H1 (cell line): ENCODE measurements around the gene ITPR1. TPM values are rescaled to one million over a fixed set of nuclear protein-coding genes. Genes with fewer than 3 reads are reported as not detected.

Experiments used
- CTCF ChIA-PET: fragments of 300-600 bp; sonication (Branson Sonifier 250); formaldehyde crosslinking; loops from one replicate; lab custom pipeline; 2021; ENCODE audit not compliant: partially characterized antibody; lab: Charles Lee
- POLR2A ChIA-PET: fragments of 300-600 bp; sonication (Branson Sonifier 250); formaldehyde crosslinking; loops from one replicate; lab custom pipeline; 2021; ENCODE audit warnings: inconsistent platforms; ENCODE audit not compliant: partially characterized antibody; lab: Charles Lee
- DNase-seq, 2 experiments: peaks; one replicate each; pipeline versions ENCODE4 v3.0.0 to v3.0.0-alpha.2; 2010 to 2022; ENCODE audit warnings: low spot score in 2 of 2, low read depth in 1 of 2, mixed read lengths in 1 of 2
- FAIRE-seq: peaks from 2 replicates; lab custom pipeline; 2011; peaks lifted over from hg19 to GRCh38; lab: Jason Lieb, UNC
- H2AFZ ChIP-seq: 2 replicates; pipeline ENCODE4 v1.8.1; 2012; ENCODE audit warnings: low read length, inconsistent platforms
- H2AK5ac ChIP-seq: 2 replicates; pipeline ENCODE4 v1.6.1; 2013; ENCODE audit warnings: low read depth, low read length
- H2BK120ac ChIP-seq: replicated peaks from 2 replicates; pipeline ENCODE3; 2013; ENCODE audit warnings: low read depth, low read length, inconsistent platforms
- H2BK12ac ChIP-seq: 2 replicates; pipeline ENCODE4 v1.6.1; 2013; ENCODE audit warnings: low read depth, low read length
- H2BK15ac ChIP-seq: 2 replicates; pipeline ENCODE4 v1.6.1; 2013; ENCODE audit warnings: low read length
- H2BK20ac ChIP-seq: 2 replicates; pipeline ENCODE4 v1.6.1; 2013; ENCODE audit warnings: low read length
- H2BK5ac ChIP-seq: 2 replicates; pipeline ENCODE4 v1.6.1; 2013; ENCODE audit warnings: low read depth, low read length
- H3K14ac ChIP-seq: 2 replicates; pipeline ENCODE4 v1.6.1; 2013; ENCODE audit warnings: inconsistent platforms; ENCODE audit not compliant: insufficient read length
- H3K18ac ChIP-seq: 2 replicates; pipeline ENCODE4 v1.6.1; 2013; ENCODE audit warnings: low read length; ENCODE audit errors: extremely low read depth
- H3K23ac ChIP-seq: 2 replicates; pipeline ENCODE4 v1.6.1; 2013; ENCODE audit warnings: inconsistent platforms; ENCODE audit not compliant: insufficient read length
- H3K23me2 ChIP-seq: 2 replicates; pipeline ENCODE4 v1.6.1; 2013; ENCODE audit warnings: low read depth, low read length
- H3K27ac ChIP-seq: 2 replicates; pipeline ENCODE4 v1.6.1; 2011; ENCODE audit warnings: low read depth, low read length, inconsistent platforms
- H3K27me3 ChIP-seq, 4 experiments: replicated peaks in 1 of 4; 1 replicate in 1 of 4; 2 replicates in 3 of 4; pipeline versions ENCODE4 v1.6.1 to v1.8.1; 2011 to 2013; ENCODE audit warnings: low read length in 3 of 4, mild to moderate bottlenecking in 3 of 4, inconsistent platforms in 2 of 4, mixed read lengths in 2 of 4, moderate library complexity in 1 of 4; ENCODE audit not compliant: control insufficient read depth in 3 of 4, insufficient read depth in 3 of 4; ENCODE audit errors: extremely low read depth in 1 of 4
- H3K36me3 ChIP-seq, 4 experiments: 2 replicates each; pipeline versions ENCODE4 v1.6.1 to v1.8.1; 2011 to 2013; ENCODE audit warnings: mild to moderate bottlenecking in 4 of 4, low read length in 3 of 4, moderate library complexity in 2 of 4, control low read depth in 1 of 4, inconsistent platforms in 1 of 4; ENCODE audit not compliant: insufficient read depth in 4 of 4, control insufficient read depth in 2 of 4
- H3K4ac ChIP-seq: replicated peaks from 2 replicates; pipeline ENCODE3; 2013; ENCODE audit warnings: low read length, low read depth, mixed read lengths, inconsistent platforms; ENCODE audit not compliant: insufficient read length
- H3K4me1 ChIP-seq, 4 experiments: replicated peaks in 1 of 4; 1 replicate in 1 of 4; 2 replicates in 3 of 4; pipeline versions ENCODE4 v1.6.1 to v1.8.1; 2011 to 2013; ENCODE audit warnings: low read length in 3 of 4, inconsistent platforms in 2 of 4, mixed read lengths in 1 of 4; ENCODE audit not compliant: insufficient read depth in 4 of 4, control insufficient read depth in 3 of 4
- H3K4me2 ChIP-seq, 2 experiments: 2 replicates each; pipeline versions ENCODE4 v1.6.1 to v1.8.1; 2011 to 2013; ENCODE audit warnings: low read depth in 2 of 2, low read length in 2 of 2, control low read depth in 1 of 2, inconsistent platforms in 1 of 2, mild to moderate bottlenecking in 1 of 2; ENCODE audit not compliant: insufficient read depth in 1 of 2
- H3K4me3 ChIP-seq, 4 experiments: fragments of 200-600, 300-600 bp in 1 of 4; sonication (generic), shearing (Covaris generic), sonication (Bioruptor Twin) in 1 of 4; 2 replicates each; pipeline versions ENCODE4 v1.5.1 to v1.8.1; 2011 to 2016; ENCODE audit warnings: low read length in 4 of 4, low read depth in 3 of 4, control low read depth in 2 of 4, inconsistent platforms in 2 of 4, mild to moderate bottlenecking in 2 of 4, mixed read lengths in 1 of 4, moderate library complexity in 1 of 4; ENCODE audit not compliant: insufficient read depth in 2 of 4; ENCODE audit errors: extremely low read depth in 1 of 4
- H3K56ac ChIP-seq: replicated peaks from 2 replicates; pipeline ENCODE3; 2013; ENCODE audit warnings: low read depth, mild to moderate bottlenecking, mixed read lengths, low read length, inconsistent platforms; ENCODE audit not compliant: insufficient read length
- H3K79me1 ChIP-seq: 2 replicates; pipeline ENCODE4 v1.6.1; 2013; ENCODE audit warnings: low read depth, low read length, control low read depth
- H3K79me2 ChIP-seq, 2 experiments: 2 replicates each; pipeline versions ENCODE4 v1.6.1 to v1.8.1; 2012 to 2013; ENCODE audit warnings: low read length in 2 of 2, mild to moderate bottlenecking in 2 of 2, inconsistent platforms in 1 of 2; ENCODE audit not compliant: insufficient read depth in 2 of 2, control insufficient read depth in 1 of 2
- H3K9ac ChIP-seq, 4 experiments: replicated peaks in 1 of 4; 1 replicate in 1 of 4; 2 replicates in 3 of 4; pipeline versions ENCODE4 v1.6.1 to v1.8.1; 2011 to 2013; ENCODE audit warnings: low read depth in 3 of 4, low read length in 3 of 4, control low read depth in 2 of 4, mild to moderate bottlenecking in 2 of 4, moderate library complexity in 2 of 4, inconsistent platforms in 1 of 4; ENCODE audit errors: extremely low read depth in 1 of 4
- H3K9me3 ChIP-seq, 2 experiments: 2 replicates each; pipeline versions ENCODE4 v1.6.1 to v1.8.1; 2012 to 2013; ENCODE audit warnings: mild to moderate bottlenecking in 2 of 2, moderate library complexity in 2 of 2, control low read depth in 1 of 2, inconsistent platforms in 1 of 2, low read depth in 1 of 2, low read length in 1 of 2, mixed read lengths in 1 of 2; ENCODE audit not compliant: insufficient read depth in 2 of 2
- H4K20me1 ChIP-seq, 2 experiments: replicated peaks in 1 of 2; 2 replicates each; pipeline versions ENCODE3 to v1.8.1; 2011 to 2013; ENCODE audit warnings: inconsistent platforms in 2 of 2, low read length in 2 of 2, mild to moderate bottlenecking in 1 of 2; ENCODE audit not compliant: insufficient read depth in 2 of 2, control insufficient read depth in 1 of 2
- H4K5ac ChIP-seq: 2 replicates; pipeline ENCODE4 v1.6.1; 2013; ENCODE audit warnings: low read length, low read depth, mixed read lengths, inconsistent platforms; ENCODE audit not compliant: insufficient read length
- H4K8ac ChIP-seq: 2 replicates; pipeline ENCODE4 v1.8.0; 2013; ENCODE audit warnings: mild to moderate bottlenecking, moderate library complexity, low read length, inconsistent platforms; ENCODE audit not compliant: insufficient read depth; ENCODE audit errors: extremely low read depth
- H4K91ac ChIP-seq: replicated peaks from 2 replicates; pipeline ENCODE3; 2013; ENCODE audit warnings: low read length, mixed read lengths, inconsistent platforms; ENCODE audit not compliant: insufficient read length
- CBX5 ChIP-seq: fragments of 300-800, 300-1000 bp; sonication (generic); IDR thresholded peaks from 2 replicates; pipeline ENCODE4 v1.7.1; 2016; ENCODE audit warnings: antibody characterized with exemption, low read length, low read depth
- CBX8 ChIP-seq: fragments of 300-800, 300-1000 bp; sonication (generic); IDR thresholded peaks from 2 replicates; pipeline ENCODE4 v1.7.1; 2016; ENCODE audit warnings: low read depth, low read length, borderline replicate concordance
- CHD1 ChIP-seq: IDR thresholded peaks from 2 replicates; pipeline ENCODE4 v1.6.1; 2012; ENCODE audit warnings: low read depth, low read length, improper control_type of control experiment
- EGR1 ChIP-seq: IDR thresholded peaks from 2 replicates; pipeline ENCODE4 v1.6.1; 2011; ENCODE audit warnings: low read depth, low read length, borderline replicate concordance
- FOSL1 ChIP-seq: IDR thresholded peaks from 2 replicates; pipeline ENCODE4 v1.6.1; 2011; ENCODE audit warnings: mild to moderate bottlenecking, low read depth, low read length, moderate library complexity; ENCODE audit not compliant: insufficient read depth
- HDAC2 ChIP-seq, 2 experiments: fragments of 300-600 bp in 1 of 2; sonication (generic) in 1 of 2; IDR thresholded peaks; 2 replicates each; pipeline ENCODE4 v1.6.1; 2011 to 2012; ENCODE audit warnings: low read depth in 2 of 2, low read length in 2 of 2, mild to moderate bottlenecking in 2 of 2, moderate library complexity in 2 of 2, borderline replicate concordance in 1 of 2, inconsistent platforms in 1 of 2
- JUN ChIP-seq: IDR thresholded peaks from 2 replicates; pipeline ENCODE4 v1.6.1; 2011; ENCODE audit warnings: low read depth, mild to moderate bottlenecking, improper control_type of control experiment, low read length
- PHF8 ChIP-seq: fragments of 200-600 bp; sonication (generic); conservative IDR thresholded peaks from 2 replicates; pipeline ENCODE4 v1.7.1; 2012; ENCODE audit warnings: low read depth, mild to moderate bottlenecking, inconsistent platforms, low read length, moderate library complexity
- RXRA ChIP-seq: IDR thresholded peaks from 2 replicates; pipeline ENCODE4 v1.6.1; 2011; ENCODE audit warnings: low read depth, mild to moderate bottlenecking, low read length, moderate library complexity; ENCODE audit not compliant: insufficient read depth
- SRF ChIP-seq: IDR thresholded peaks from 2 replicates; pipeline ENCODE4 v1.6.1; 2011; ENCODE audit warnings: mild to moderate bottlenecking, low read depth, low read length, moderate library complexity
- TAF1 ChIP-seq: IDR thresholded peaks from 2 replicates; pipeline ENCODE4 v1.6.1; 2011; ENCODE audit warnings: mild to moderate bottlenecking, low read depth, low read length
- TCF12 ChIP-seq: IDR thresholded peaks from 2 replicates; pipeline ENCODE4 v1.6.1; 2011; ENCODE audit warnings: low read depth, mild to moderate bottlenecking, low read length
- USF2 ChIP-seq: IDR thresholded peaks from 2 replicates; pipeline ENCODE4 v1.6.1; 2011; ENCODE audit warnings: low read length, improper control_type of control experiment
- WGBS, 2 experiments: shearing (Covaris generic) in 1 of 2; methylation state at CpG; one replicate each; pipeline versions ENCODE4 v1.1.6 to v1.1.7; 2013 to 2015; ENCODE audit warnings: low lambda C conversion rate in 2 of 2, mixed read lengths in 2 of 2, inconsistent platforms in 1 of 2, low coverage in 1 of 2, missing lambda C conversion rate in 1 of 2; ENCODE audit not compliant: insufficient replicate concordance in 2 of 2, insufficient coverage in 1 of 2, insufficient read length in 1 of 2; ENCODE audit errors: extremely low coverage in 1 of 2, missing lambda C conversion rate in 1 of 2; 5-methylcytosine and 5-hydroxymethylcytosine counted together
- polyA plus RNA-seq, 7 experiments: library from polyadenylated mRNA; depleted of rRNA in 3 of 7; stranded (reverse) in 5 of 7; unstranded in 2 of 7; fragments of >200 nt in 5 of 7; fragments of 200-250 nt in 2 of 7; gene quantifications; 1 replicate in 5 of 7; 2 replicates in 1 of 7; 4 replicates in 1 of 7; pipeline versions ENCODE4 v1.2.1 to v1.2.3, GENCODE V29; 2011 to 2013; ENCODE audit warnings: missing spikeins in 2 of 7, mixed read lengths in 2 of 7
- total RNA-seq: library from RNA; stranded (reverse); fragmentation: NEBNext Ultra II Directional; extraction: Animal tissue kit (Norgen Biotek cat#: 25700); gene quantifications from 2 replicates; pipeline ENCODE4 v1.2.1, GENCODE V29; 2021

Gene ITPR1
- total and polyA plus RNA-seq, 2 of the 8 experiments (the other 6 are each of a cell fraction or from before 2014, with no cell fraction given): 2.5 to 16.3 TPM

- Histone ChIP-seq H3K27me3 (no peaks in the 10 kb centered on the region), H3K4ac (no peak overlapping the region), H3K9ac (no peak overlapping the region), H4K91ac (no peak overlapping the region), H2AK5ac (no peak overlapping the region), H2BK5ac (no peak overlapping the region), H3K9me3 (no peaks in the 10 kb centered on the region), H3K79me1 (no peaks in the 10 kb centered on the region; the same call in 1 of the 2 replicates), H2AFZ (no peak overlapping the region), H4K20me1 (peaks cover 0 to 2% of the 10 kb centered on the region in 2 experiments), H2BK12ac (no peak overlapping the region), H3K79me2 (no peaks in the 10 kb centered on the region), H3K36me3 (no peaks in the 10 kb centered on the region), H2BK15ac (no peak overlapping the region), H3K23me2 (no peaks in the 10 kb centered on the region), H2BK20ac (no peak overlapping the region), H3K14ac (no peak overlapping the region), H4K5ac (no peak overlapping the region), H3K23ac (no peak overlapping the region), H2BK120ac (no peak overlapping the region), H3K56ac (no peak overlapping the region), H3K4me1 (no peaks in the 10 kb centered on the region), H3K18ac (no peak overlapping the region), H3K4me2 (no peak overlapping the region), H3K27ac (no peak overlapping the region), H4K8ac (no peak overlapping the region), H3K4me3 (no peak overlapping the region)
- POLR2A ChIA-PET: no interaction called here
- CTCF ChIA-PET: interaction anchor here (0.6 to 6.1 kb wide), 12 partner anchors 10 to 948 kb away, joined by 3 to 44 read pairs (median 3); no protein-coding TSS in a partner anchor
- DNase-seq: no peak
- no peak for FAIRE-seq
- 79% methylated on average over 2 of the region's 2 CpGs; no CpG with 5 or more reads in 1 of the 2 experiments for WGBS, 2 experiments
- no peak for TF ChIP-seq PHF8
- TF ChIP-seq HDAC2 (IDR thresholded peaks at IDR 0.05; ENCODE audit: borderline replicate concordance in 1 of 2, low read depth in 2 of 2, low read length in 2 of 2): no peak
- no peak for TF ChIP-seq FOSL1
- no peak for TF ChIP-seq USF2
- TF ChIP-seq CBX5: no peak
- TF ChIP-seq TAF1: no peak
- TF ChIP-seq JUN: no peak
- no peak for TF ChIP-seq CHD1
- TF ChIP-seq EGR1: no peak
- no peak for TF ChIP-seq CBX8
- TF ChIP-seq SRF: no peak
- TF ChIP-seq TCF12: no peak
- no peak for TF ChIP-seq RXRA
Observed at GRCh38 chr3:4674216-4674615, 181.1 kb downstream of the ITPR1 start.
